GM21737 (cell line): Measurements from ENCODE around the gene GXYLT1.
A peak's percentile ranks its signal among the peaks of the same experiment; 100 is the strongest.
"Not testable (repeated sequence)": the region's sequence is repeated elsewhere in the genome, so short reads cannot be mapped to it uniquely, and the experiment has no call there.

Experiments
- ATAC-seq: cut with Tn5 transposase; IDR thresholded peaks from one replicate; pipeline ENCODE4 v1.9.1; 2021; ENCODE audit warnings: mild to moderate bottlenecking, moderate library complexity; ENCODE audit not compliant: unreplicated experiment

GXYLT1 gene

DNA sequence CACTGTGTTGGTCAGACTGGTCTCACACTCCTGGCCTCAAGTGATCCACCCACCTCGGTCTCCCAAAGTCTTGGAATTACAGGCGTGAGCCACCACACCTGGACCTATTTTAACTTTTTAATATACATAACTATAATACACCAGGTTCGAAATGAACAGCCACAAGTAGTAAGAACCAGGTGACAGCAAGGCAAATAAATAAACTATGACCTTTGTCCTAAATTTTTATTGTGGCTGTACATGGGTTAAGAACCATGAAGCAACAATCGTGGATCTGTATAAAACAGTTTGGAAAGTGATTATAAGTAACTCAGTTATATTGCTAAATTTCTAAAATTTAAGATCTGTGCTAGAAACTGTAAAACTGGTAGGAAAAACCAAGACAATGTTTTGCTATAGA, 41.5 kb downstream of the GXYLT1 start:
- no peak for ATAC-seq

DNA sequence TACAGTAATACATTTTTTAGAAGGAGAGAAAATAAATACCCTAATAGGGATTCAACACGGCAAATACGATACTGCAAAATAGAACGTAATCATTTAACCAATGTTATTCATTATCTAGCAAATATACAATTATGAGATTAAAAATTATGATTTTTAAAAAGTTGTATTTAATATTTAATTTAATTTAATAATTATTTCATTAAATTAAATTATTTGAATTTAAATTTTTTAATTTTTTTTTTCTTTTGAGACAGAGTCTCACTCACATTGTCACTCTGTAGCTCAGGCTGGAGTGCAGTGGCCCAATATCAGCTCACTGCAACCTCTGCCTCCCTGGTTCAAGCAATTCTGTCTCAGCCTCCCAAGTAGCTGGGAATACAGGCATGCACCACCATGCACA, 42.0 kb downstream of the GXYLT1 start:
- no peak for ATAC-seq

DNA sequence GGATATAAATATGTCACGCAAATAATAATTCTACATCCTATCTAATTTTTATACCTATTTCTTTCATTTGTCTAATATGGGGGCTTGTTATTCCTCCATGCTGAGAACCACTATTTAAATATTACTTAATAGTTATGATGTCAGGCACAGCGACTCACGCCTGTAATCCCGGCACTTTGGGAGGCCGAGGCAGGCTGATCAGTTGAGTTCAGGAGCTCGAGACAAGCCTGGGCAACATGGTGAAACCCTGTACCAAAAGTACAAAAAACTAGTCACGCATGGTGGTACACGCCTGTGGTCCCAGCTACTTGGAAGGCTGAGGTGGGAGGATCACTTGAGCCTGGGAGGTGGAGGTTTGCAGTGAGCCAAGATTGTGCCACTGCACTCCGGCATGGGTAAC, 45.2 kb downstream of the GXYLT1 start:
- no peak for ATAC-seq

DNA sequence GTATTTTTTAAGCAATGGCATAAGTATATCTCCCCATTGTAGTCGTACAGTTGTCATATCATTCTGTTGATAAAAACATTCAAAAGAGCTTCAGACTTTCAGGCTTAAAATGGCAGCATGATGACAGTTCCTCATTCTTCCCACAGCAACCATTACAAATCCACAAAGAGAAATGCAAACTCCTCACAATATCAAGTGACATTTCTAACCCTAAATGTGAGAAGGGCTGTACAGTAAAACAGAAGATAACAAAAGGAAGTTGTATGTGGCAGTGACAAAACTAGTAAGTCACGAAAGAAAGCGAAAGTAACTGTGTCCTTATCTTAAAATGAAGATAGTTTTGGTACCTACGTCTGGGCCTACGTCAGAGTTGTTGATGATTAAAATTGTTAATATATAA, 46.7 kb downstream of the GXYLT1 start:
- ATAC-seq = peak; percentile 88

DNA sequence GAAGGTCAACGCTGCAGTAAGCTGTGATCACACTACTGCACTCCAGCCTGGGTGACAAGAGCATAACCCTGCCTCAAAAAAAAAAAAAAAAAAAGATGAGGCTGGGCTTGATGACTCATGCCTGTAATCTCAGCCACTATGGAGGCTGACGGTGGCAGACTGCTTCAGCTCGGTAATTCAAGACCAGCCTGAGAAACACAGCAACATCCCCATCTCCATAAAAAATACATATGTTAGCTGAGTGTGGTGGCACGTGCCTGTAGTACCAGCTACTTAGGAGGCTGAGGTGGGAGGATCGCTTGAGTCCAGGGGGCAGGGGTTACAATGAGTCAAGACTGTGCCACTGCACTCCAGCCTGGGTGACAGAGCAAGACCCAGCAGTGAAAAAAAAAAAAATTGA, 50.4 kb downstream of the GXYLT1 start:
- ATAC-seq = no peak

DNA sequence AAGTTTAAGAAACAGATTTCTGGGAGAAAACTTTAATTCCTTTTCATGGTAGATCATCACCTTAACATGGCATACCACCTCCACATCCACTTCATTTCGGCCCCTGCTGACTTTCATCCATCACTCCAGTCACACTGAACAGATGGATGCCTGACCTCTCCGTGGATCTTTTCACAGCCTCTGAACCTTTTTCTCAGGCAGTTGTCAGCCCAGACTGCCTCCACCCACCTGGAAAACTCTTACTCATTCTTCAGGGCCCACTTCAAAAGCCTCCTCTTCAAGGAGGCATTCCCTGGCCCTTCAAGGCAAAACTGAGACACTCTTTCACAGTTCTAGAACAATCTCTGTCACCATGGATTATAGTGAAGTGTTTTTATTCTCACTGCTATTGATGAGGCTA, 52.9 kb downstream of the GXYLT1 start:
- no peak for ATAC-seq

DNA sequence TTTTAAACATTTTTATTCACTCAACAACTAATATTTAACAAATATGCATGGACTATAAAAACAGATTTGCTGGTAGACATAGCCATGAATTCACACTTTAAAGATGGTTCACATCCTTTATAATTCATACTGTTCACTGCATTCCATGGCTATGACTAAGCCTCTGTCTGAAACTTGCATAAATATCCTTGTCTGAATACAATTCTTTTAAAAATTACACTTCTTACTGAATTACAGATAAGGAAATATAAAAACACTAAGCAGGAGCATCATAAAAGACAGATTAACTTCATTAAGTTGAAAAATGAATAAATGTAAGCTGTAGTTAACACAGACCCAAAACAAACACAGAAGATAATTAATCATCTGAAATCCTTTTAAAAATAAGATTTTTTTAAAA, 53.8 kb downstream of the GXYLT1 start:
- ATAC-seq = no peak

DNA sequence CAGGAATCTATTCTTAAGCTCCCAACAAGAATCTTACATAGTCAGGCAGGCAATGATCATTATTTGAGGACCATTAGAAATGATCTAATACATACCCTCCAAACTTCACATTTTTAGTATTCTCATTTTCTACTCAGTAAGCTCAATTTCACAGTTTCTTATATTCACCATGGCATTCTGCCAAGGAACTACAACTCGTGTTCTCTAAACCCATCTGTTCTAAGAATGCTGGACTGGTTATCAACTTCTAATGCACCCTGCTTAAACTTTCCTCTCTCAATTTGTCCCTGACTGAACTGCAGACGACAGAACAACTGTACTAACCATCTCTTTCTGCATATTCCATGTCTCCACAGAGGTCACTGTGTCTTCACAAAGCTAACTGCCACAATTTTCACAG, 58.6 kb downstream of the GXYLT1 start:
- ATAC-seq = no peak

DNA sequence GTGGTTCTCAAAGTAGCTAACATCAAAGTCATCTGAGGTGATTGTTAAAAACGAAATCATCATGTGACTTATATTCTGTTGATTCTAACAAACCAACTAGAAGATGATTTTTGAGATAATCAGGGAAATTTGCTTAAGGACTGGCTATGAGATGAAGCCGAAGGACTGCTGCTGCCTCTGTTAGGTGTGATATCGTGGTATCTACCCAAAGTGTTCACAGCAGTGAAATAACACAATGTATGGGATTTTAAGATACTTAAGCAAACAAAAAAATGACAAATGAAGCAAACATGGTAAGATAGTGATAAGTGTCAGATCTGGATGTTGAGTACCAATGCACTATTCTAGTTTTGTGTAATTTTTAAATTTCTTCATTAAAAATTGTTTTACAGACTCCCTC, 59.1 kb downstream of the GXYLT1 start:
- no peak for ATAC-seq

DNA sequence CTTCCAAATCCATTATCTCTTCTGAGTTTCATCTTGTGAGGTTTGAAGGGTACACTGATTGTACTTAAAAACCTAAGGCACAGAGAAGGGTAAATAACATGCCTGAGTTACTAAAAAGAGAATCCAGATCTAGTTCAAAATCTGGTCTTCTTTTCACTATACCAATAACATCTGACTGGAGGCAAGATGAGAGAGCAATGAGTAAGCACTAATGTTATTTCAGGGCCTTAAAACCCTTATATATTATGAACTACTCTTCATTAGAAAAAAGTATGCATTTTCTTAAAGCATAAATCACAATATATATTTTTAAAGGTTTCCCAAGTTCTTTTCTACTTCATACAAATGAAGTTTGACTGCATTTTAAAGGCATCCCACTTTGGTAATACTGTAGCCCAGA, 60.2 kb downstream of the GXYLT1 start:
- ATAC-seq = no peak

DNA sequence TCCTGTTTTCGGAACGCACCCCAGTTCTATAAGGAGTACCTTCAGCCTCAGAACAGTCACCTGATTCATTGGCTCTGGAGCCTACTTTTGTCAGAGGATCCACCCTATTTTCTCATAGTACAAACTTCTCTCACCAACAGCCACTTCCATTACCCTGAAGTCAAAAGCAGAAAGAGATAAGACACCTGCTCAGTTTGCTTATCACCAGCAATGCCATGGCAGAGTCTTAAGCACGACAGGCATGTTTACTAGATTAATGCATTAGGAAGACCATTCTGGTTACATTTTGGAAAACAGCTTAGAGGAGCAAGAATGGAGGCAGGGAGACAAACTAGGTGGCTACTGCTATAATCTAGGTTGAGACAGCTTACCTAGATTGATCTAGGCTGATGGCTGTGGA, 67.7 kb downstream of the GXYLT1 start:
- no peak for ATAC-seq

DNA sequence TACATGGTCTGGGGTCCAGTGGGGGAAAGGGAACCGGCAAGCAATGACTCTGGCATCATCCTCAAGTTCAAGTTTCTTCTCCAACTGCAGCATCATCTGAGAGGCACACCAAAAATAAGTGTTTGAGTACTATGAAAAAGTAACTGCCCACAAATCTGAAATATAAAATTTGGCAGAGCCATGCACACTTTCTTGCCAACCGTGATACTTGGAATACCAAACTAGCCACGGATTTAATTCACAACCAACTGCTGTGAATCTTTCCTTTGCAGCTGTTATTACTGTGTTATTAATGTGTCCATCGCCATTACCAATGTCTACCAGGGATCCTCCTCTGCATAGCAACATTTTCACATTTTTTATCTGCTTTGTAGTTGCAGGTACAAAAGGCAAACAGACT, 74.6 kb downstream of the GXYLT1 start:
- ATAC-seq = no peak

DNA sequence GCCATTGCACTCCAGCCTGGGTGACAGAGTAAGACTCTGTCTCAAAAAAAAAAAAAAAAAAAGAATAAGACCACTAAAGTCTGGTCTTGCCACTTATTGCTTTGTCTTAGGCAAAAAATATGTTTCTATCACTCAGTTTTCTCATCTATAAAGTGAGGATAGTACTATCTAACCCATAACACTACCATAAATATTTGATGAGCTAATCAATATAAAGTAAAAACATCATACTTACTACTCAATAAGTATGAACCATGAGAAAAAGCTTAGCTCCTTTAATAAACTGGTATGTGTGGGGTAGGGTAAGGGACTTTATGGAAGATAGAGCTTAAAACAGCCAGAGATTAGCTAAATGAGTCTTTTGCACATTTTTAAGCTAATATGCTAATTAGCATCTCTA, 85.5 kb downstream of the GXYLT1 start:
- ATAC-seq = no peak

DNA sequence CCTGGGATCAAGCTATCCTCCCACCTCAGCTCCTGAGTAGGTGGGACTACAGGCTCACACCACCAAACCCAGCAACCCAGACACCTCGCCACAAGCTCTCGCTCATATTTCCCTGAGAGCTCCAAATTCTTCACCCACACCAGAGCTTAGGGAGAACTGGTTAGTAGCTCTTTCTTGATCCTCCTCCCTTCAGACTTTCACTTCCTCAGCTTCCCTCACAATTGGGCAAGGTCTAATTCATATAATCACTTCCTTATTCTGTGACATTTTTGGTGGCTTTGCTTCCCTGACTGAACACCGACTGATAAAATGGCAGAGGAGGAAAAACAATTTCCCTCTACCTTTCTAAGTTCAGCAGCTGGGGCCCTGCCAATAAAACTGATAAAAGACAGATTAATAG, 88.5 kb downstream of the GXYLT1 start:
- no peak for ATAC-seq

DNA sequence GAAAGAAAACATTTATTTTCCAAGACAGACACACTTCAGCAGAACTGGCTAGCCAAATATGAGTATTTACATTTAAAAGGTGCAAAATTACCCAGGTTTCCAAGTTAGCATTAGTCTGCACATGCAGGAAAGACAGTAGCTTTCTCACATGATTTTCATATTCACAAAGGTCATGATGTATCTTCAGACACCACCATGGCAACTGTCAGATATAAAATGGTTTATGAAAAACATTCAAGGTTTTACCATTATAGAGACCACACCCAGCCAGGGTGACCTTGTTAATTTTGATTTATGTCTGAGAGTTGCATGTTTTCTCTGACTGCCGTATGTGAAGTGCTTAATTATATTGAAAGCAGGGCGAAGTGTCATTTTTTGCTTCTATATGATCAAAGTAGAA, 91.2 kb downstream of the GXYLT1 start:
- ATAC-seq = no peak

DNA sequence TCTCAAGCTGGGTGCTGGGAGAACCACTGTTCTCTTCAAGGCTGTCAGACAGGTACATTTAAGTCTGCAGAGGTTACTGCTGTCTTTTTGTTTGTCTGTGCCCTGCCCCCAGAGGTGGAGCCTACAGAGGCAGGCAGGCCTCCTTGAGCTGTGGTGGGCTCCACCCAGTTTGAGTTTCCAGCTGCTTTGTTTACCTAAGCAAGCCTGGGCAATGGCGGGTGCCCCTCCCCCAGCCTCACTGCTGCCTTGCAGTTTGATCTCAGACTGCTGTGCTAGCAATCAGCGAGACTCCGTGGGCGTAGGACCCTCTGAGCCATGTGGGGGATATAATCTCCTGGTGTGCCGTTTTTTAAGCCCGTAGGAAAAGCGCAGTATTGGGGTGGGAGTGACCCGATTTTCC, 95.7 kb downstream of the GXYLT1 start:
- not testable (repeated sequence) for ATAC-seq

DNA sequence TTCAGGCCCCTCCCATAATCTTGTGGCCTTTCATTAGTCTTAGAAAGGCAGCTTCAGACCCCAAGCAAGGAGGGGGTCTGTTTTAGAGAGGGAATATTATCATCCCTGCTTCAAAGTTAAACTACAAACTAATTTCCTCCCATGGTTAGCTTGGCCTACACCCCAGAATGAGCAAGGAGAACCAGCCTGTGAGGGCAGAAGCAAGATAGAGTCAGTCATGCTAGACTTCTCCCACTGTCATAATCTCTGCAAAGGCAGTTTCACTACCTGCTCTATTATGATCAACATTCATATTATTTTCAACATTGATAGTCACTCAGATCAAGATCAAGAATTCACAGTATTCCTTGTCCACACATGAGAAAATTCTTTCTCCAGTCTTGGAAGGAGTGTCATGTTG, 105.1 kb downstream of the GXYLT1 start:
- no peak for ATAC-seq

DNA sequence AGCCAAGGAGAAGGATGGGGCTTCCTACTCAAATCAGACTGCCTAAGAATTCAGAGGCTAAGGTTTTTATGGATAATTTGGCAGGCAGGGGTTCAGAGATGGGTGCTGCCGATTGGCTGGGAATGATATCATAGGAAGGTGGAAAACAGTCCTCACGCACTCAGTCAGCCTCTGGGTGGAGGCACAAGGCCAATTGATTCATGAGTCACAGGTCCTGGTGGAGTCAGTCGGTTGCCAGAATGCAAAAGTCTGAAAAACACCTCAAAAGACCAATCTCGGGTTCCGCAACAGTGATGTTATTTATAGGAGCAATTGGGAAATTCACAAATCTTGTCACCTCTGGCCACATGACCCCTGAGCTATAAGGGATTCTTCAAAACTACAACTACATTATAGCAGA, 105.5 kb downstream of the GXYLT1 start:
- ATAC-seq = no peak

DNA sequence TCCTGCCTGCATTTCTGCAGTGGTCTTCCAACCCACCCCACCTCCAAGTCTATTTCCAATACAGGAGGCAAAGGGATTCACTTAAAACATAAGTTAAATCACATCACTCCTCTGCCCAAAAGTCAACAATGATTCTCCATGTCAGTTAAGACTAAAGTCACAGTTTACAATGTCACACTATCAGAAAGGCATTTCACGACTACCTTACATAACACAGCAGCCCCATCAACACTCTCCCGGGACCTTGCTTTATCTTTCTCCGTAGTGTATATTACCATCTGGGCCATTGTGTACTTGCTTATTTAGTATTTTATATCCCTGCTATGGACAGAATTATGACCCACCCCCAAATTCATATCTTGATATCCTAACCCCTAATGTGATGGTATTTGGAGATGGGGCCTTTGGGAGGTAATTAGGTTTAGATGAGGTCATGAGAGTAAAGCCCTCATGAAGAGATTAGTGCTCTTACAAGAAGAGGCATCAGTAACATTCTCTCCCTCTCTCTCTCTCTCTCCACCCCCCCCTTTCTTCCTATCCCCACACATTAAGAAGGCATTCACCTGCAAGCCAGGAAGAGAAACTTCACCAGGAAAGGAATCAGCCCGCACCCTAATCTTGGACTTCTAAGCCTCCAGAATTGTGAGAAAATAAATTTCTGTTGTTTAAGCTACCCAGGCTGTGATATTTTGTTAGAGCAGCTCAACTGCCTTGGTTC, 112.7 kb downstream of the GXYLT1 start:
- ATAC-seq = no peak
